KBM-7 (cell line): ENCODE data around the gene ISM1.

Source experiments
- DNase-seq: peaks from one replicate; pipeline ENCODE4 v3.0.0-alpha.2; 2015
- in situ Hi-C: fragments of 300-500 bp; cut with MboI; formaldehyde crosslinking; loops from 2 replicates; pipeline ENCODE4 v1.14.3; 2020; ENCODE audit warnings: low sequenced_read_pairs, low pct_unique_long_range_greater_than_20kb, mixed read lengths

ISM1 gene

DNA sequence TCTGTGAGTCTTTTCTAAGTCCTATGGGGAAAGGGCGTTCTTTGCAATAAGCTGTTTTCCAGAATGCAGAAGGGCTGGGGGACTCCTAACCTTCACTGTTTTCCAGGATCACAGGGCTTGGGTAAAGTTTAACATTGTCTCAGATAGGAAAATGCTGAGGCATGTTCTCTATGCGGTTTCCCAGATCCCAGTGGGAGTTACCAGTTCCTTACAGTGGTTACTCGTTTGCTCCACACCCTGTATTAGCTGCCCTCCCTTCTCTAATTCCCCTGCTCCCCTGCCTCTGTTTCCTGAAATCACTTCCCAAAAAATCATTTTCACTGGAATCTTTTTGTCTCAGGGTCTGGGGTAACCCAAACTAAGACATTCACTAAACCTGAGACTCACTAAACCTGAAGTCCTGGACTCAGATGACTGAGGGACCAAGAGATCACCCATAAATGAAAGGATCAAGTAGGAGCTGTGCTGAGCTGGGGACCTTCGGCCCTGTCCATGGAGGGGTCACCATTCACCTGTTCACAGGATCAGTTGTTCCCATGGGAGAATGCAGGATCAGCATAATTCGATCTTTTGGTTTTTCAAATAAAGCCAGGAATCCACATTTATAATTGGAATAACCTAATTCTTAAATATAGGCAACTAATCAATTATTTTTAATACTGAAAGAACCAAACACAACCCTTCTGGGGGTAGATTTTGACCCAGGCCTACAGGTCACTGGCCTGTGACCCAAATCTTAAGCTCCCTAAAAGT lies 76.2 kb downstream of the ISM1 start:
- in situ Hi-C loops = no loop called here
- DNase-seq = no peak

DNA sequence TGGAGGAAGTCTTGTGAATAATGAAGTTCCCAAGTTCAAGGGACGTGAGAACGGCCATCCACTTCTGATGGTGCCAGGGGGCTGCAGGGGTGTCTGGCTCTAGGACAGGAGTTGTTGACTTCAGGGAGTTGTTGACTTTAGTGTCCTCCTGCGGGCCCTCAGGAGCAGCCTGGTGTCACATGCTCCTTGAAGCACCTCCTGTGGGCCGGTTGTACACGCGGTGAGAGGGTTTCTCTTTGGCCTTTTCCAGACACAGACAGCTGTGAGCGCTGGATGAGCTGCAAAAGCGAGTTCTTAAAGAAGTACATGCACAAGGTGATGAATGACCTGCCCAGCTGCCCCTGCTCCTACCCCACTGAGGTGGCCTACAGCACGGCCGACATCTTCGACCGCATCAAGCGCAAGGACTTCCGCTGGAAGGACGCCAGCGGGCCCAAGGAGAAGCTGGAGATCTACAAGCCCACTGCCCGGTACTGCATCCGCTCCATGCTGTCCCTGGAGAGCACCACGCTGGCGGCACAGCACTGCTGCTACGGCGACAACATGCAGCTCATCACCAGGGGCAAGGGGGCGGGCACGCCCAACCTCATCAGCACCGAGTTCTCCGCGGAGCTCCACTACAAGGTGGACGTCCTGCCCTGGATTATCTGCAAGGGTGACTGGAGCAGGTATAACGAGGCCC lies 77.8 kb downstream of the ISM1 start:
- DNase-seq = no peak
- in situ Hi-C loops = no loop called here

DNA sequence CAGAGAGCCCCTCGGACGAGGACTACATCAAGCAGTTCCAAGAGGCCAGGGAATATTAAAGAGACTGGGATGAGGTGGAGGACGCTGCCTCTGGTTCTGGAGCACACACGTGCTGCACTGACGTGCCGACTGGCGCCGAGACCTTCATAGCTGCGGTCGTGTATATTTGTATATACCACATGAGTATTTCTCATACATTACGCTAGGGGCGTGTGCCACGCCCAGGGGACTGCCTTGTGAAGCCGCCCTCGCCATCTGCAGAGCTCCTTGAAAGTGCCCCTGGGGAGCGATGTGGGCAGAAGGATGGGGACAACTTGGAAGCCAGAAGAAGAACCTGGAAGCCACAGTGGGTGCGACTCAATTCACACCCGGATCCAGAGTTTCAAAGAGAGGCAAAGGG lies 78.3 kb downstream of the ISM1 start:
- in situ Hi-C loops = no loop called here
- no peak for DNase-seq

DNA sequence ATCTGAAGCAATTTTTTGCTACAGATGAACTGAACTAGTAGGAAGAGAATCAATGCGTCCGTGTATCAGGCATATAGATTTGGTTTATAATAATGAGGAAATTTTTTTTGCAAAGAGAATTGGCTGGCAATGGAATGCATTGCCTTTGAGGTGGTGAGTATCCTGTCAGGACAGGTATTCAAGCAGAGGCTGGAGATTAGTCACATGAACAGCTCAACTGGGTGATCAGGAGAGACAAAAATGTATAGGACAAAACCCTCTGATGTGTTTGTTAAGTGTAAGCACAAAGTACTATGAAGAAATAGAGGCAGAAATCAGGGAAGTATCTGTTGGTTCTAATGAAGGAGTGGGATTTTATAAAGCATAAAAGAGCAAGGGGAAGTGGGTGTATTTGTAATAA lies 80.5 kb downstream of the ISM1 start:
- in situ Hi-C loops = no loop called here
- DNase-seq = no peak

DNA sequence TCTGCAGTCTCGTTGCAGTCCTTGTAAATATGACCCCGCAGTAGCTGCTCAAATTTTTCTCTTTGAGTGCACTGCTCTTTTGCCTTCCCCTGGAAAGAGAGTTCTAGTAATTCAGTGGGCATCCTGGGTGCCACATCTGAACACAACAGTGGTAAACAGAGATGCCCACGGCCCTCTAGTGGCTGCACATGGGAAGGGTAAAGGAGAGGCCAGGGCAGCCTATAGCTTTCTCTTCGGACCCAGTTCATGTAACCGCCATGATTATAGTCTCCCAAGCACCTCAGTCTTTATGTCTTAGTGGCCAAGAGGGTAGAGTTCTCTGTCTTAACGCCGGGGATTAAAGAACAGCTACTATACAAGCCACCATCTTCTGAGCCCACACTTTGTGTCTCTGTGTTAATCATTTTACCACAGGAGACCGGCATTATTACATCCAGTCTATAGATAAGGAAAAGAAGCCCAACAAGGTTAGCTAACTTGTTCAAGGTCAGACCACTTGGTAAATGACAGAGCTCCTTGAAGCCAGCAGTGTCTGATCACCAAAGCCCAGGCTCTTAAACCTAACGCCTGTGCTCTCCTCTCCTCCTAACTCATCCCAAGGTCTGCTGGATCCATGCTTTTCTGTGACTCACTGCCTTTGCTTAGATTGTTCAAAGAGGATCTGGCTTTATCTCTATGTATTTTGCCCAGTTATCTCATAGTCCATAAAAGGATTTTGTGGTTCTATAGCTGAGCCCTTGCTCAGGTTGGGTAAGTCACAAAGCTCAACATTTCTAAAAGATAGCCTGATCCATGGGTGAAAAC lies 81.8 kb downstream of the ISM1 start:
- DNase-seq = peak; percentile 31

DNA sequence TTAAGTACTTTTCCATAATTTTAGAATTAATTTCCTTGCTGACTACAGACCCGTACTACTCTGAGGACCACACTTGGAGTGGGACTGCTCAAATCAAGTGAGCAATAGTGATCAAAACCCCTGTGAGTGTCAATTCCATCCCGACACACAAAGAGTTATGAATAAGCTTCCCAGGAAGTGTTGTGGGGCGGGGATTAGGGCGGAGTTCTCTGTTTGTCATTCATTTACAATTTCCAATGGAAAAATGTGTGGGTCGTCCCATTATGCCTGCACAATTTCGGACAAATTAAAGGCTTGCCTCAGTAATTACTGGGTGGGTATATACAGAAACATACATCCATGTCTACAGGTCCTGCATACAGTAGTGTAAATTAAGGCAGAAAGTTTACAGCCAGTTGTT lies 84.2 kb downstream of the ISM1 start:
- DNase-seq = no peak
- in situ Hi-C loops = no loop called here

More for the DNA sequence above, 81.8 kb downstream of the ISM1 start:
- in situ Hi-C loops = no loop called here

DNA sequence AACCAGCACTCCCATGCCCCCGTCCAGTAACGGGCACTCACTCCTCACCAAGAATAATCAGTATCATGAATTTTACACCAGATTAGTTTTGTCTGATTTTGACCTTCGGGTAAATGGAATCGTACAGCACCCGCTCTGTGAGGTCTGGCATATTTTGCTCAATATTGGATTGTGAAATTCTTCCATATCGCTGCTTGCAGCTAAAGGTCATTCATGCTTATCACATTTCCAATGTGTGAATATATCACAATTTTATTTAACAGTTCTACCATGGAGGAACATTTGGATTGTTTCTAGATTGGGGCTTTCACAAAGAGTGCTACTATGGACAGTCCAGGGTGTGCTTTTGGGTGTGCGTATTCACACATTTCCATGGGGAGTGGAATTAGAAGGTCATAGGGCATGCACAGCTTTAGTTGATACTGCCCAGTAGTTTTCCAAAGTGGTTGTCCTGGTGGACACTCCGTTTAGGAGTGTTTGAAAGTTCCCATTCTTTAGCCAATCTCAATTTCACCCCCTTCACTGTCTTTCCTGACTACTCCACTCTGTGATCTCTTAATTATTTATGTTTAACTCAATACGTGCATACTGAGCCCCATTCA lies 86.6 kb downstream of the ISM1 start:
- no peak for DNase-seq
- in situ Hi-C loops = no loop called here

DNA sequence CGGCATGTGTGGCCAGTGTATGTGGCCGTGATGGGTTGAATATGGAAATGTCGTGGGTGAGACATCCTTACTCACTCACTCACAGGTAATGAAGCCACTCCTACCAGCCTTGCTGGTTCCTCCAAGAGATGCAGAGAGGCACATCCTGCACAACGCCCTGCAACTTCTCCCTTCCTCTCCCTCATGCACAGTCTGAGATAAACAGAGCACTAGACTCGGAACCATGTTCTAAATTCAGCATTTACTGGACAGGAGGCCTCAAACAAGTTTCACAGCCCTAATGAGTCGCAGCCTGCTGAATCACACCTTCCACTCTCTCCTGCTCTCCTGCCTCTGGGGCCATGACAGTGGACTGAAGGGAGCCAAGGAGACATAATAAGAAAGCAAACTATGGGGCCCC lies 91.2 kb downstream of the ISM1 start:
- no peak for DNase-seq
- in situ Hi-C loops = no loop called here

DNA sequence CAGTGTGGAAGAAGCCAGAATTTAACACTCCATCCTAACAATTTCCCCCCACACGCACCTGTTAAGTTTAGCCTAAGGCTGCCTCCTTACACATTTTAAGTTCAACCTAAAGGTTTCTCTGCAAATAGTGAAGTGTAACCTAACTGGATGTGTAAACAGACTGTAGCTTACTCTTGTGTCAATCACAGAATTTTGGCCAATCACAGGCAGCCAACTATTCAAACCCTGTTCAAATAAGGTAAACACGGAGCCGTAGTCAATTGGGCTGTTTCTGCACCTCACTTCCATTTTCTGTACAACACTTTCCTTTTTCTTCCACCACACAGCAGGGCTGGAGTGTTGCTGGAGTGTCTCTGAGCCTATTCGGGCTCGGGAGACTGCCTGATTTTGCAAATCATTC lies 92.1 kb downstream of the ISM1 start:
- in situ Hi-C loops = no loop called here

DNA sequence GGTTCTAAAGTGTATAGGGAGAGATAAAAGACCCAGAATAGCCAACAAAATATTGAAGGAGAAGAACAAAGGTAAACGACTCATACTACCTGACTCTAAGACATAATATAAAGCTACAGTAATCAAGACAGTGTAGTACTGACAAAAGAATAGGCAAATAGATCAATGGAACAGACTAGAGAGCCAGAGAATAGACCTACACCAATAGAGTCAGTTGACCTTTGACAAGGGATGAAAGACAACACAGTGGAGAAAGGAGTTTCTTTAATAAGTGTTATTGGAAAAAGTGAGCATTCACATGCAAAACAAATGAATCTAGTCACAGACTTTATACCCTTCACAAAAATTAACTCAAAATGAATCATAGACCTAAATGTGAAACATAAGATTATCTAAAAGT lies 96.4 kb downstream of the ISM1 start:
- DNase-seq = no peak
- in situ Hi-C loops = no loop called here

More for the DNA sequence above, 92.1 kb downstream of the ISM1 start:
- no peak for DNase-seq

DNA sequence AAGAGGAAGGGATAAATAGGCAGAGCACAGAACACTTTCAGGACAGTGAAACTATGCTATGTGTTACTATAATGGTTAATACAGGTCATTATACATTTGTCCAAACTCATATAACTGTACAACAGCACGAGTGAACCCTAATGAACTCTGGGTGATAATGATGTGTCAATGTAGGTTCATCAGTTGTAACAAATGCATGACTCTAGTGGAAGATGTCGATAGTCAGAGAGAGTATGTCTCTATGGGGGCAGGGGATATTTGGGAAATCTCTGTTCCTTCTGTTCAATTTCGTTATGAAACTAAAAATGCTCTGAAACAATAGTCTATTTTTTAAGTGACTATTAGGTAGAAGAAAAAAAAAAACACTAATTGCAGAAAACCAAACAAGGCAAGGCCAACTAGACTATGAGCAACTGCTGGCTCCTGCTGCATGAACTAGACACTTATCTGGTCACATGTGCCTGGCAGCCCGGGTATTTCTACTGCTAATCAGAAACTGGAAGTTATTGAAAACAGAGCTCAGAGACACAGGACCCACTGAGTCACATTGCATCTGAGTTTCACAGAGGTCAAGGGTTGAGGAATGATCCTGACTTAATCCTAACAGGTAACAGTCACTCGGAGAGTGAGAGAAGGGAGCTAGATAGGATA lies 97.9 kb downstream of the ISM1 start:
- DNase-seq = no peak
- in situ Hi-C loops = no loop called here

DNA sequence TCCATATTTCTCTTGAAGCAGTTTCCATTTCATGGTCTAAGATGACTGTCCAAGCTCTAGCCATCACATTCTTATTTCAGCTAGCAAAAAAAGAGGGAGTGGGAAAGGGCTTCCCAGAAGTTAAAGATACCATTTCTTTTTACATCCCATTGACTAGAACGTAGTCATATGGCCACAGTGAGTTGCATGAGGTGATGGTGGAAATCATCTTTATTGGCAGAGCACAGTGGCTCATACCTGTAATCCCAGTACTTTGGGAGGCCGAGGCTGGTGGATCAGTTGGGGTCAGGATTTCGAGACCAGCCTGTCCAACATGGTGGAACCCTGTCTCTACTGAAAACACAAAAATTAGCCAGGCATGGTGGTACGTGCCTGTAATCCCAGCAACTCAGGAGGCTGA lies 99.6 kb downstream of the ISM1 start:
- no peak for DNase-seq
- in situ Hi-C loops = no loop called here

DNA sequence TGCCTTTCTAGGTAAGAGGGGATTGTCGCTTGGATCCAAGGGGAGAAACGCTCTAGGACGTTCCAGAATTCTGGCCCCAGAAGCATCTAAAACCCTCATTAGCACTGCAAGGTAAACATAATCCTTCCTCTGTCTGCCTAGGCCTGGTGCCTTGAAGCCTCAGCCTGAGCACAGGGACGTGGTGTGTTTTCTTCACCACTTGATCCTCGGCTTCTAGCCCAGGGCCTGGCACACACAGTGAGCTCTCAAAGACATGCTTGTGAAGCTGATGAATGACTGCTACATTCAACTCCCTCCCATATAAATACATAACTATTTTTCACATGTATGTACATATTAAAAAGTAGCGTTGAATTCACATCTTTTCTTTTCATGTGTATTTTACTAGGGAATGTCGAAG lies 100.3 kb downstream of the ISM1 start:
- in situ Hi-C loops = no loop called here
- no peak for DNase-seq

DNA sequence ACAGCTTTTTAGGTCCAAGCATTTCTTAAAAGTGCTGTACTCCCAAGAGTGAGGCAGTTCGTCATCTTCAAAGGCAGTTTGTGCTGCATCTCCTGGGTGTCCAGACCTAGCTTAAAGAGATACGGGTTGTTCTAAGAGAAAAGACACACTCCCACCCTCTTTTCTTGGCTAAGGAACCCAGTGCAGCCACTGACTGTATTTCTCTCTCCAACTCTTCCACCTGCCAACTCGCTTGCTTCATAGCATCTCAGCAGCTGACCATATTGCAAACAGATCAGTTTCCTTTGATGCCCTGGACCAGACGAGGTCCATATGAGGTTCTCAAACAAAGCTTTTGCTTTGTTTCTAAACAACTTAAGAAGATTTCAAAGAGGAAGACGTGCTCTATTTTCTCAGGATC lies 101.1 kb downstream of the ISM1 start:
- in situ Hi-C loops = no loop called here
- no peak for DNase-seq

DNA sequence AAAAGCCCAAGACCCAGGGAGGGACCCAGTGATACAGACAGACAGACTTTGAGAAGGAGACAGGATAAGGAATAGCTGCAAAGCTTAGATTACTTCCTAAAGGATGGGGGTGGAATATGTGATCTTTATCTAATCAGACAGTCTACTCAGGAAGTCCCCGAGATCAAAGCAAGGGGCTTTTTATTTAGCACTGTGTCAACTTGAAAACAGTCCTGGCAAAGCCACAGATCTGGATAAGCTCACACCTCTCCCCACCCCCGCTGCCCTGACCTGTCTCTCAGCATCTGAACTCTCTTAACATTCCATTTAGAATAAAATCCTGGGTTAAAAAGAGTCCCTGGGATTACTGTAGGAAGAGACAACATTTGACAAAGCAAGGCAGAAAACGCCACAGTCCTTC lies 101.5 kb downstream of the ISM1 start:
- in situ Hi-C loops = no loop called here
- DNase-seq = no peak

DNA sequence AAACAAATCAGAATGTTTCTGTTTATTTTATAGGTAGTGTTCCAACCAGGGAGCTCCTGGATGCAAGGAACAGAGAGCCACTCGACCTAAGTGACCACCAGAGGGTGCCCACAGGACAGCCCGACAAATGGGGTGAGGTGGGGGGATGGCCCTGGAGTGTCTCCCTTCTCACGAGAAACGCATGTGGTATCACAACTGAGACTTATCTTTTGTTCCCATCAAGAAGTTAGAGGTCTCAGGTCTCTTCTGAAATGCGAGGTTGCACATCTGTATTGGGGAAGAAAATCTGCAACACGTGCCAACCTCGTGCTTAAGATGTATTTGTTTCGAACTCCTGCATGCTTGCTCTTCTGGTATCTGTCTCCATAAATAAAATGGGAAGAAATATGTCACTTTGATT lies 104.0 kb downstream of the ISM1 start:
- in situ Hi-C loops = no loop called here
- DNase-seq = peak; percentile 14

DNA sequence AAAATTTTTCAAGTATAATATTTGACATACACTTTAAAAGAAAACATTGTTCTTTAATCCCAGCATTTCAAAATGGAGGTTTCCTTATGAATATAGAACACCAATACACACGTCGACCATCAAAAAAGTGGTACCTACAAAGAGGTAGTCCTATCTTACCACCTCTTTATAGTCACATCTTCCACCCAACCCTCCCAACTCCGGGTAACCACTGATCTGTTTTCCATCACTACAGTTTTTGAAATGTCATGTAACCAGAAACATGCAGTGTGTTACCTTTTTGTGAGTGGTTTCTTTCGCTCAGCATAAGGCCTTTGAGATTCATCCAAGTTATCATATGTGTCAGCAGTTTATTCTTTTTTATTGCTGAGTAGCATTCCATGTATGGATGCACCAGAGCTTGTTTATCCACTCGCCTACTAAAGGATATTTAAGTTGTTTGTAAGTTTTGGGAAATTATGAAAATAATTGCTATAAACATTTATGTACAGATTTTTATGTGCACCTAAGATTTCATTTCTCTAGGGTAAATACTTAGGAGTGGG lies 104.8 kb downstream of the ISM1 start:
- in situ Hi-C loops = no loop called here
- DNase-seq = no peak

DNA sequence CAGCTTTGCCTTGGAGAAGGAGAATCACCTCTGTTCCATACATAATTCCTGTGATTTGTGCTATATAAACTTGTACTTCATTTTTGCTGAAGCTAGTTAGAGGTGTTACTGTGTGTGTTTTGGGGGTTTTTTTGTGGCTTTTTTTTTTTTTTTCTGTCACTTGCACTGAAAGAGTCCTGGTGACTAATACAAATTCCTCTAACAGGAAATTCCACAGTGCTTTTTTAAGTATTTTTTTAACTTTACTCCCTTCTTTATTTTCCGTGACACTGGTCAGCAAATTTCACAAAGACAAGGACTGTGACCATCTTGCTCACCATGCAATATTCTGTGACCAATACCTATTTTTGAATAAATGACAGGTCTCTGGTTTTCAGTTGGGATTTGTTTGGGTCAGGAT lies 110.5 kb downstream of the ISM1 start:
- no peak for DNase-seq
- in situ Hi-C loops = no loop called here

DNA sequence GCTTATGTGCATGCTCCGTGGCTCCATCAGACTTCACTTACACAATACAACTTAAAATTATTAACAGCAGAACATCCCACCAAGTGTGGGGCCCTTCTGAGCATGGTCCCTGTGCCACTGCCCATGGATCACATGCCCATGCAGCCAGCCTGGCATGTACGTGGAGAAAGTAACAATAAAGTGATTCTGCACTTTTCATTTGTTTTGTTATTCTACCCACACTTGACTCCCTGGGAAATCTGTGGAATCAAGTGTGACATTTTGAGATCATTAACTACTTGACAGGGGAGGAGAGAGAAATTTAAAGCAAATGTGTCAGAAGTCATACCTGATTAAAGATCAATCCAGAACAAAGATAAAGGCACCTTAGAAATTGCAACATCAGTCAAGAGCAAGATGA lies 112.0 kb downstream of the ISM1 start:
- no peak for DNase-seq

More for the DNA sequence above, 112.0 kb downstream of the ISM1 start:
- in situ Hi-C loops = no loop called here
